HG03095 (cell line): ENCODE measurements around the gene MISP3.

ENCODE experiments used
- ATAC-seq: cut with Tn5 transposase; IDR thresholded peaks from one replicate; pipeline ENCODE4 v1.9.1; 2021; ENCODE audit warnings: moderate library complexity; ENCODE audit not compliant: unreplicated experiment

The MISP3 gene

DNA sequence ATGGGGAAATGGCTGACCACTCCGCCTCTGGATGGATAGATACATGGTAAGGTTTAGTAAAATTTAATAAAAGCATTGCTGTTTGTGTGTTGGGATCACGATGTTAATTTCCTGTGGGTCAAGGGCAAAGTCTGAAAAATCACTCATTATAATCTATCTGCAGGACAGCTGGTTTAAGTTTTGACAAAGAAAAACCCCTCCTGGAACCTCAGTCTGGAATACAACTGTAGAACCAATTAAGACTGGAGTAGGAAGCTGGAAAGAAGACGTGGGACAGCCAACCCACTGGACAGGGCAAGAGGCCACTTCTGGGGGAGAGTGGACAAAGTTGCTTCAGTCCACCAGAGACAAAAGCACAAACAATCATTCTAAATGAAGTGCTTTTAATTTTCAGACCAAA lies 46.6 kb downstream of the MISP3 start:
- ATAC-seq: no peak

DNA sequence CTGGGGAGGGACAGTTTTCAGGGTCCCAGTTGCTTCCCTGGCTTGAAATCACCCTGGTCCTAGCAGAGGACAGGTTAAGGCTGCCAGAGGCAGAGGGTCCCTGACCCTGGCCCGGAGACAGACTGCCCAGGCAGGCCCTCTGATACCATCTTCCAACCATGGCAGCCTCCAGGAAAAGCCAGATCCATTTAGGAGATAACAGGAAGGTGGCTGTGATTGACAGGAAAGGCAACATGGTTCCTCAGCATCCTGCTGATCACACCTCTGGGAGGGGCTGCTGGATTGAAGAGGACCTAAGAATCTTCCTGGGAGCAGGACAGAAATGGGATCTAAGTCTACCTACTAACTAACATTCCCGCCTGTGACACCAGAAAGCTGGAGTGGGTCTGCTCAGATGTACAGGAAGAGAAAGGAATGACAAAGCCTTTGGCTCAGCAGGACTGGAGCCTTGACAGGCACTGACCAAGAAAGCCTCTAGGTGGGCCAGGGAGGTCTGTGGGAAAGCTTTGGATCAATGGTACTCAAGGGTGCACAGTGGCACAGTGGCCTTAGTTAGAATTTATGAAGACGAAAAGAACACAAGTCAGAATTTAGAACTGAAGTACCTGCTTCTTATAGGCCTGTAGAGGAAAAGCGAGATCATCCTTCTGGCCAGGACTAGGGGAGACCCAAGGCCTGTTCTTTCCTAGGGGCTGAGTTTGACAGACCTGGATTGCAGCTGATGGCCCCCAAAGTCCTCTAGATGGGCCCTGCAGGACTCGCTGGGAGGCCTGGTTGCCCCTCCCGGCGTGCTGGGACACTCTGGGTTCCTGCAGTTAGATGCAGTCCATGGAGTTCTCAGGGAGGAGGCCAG lies 47.3 kb downstream of the MISP3 start:
- ATAC-seq: no peak

DNA sequence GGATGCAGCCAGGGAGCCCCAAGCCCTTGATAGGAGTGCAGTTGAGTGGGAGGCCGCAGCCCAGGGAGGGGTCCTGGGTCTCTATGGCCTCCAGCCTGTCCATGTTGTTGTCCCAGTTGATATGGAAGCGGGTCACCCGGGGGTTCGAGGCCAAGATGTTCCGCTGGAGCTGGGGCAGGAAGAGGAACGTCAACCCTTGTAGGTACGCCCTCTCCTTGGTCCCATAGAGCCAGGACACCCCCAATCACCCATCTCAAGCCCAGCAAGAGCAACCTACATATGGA lies 47.9 kb downstream of the MISP3 start:
- no peak for ATAC-seq

DNA sequence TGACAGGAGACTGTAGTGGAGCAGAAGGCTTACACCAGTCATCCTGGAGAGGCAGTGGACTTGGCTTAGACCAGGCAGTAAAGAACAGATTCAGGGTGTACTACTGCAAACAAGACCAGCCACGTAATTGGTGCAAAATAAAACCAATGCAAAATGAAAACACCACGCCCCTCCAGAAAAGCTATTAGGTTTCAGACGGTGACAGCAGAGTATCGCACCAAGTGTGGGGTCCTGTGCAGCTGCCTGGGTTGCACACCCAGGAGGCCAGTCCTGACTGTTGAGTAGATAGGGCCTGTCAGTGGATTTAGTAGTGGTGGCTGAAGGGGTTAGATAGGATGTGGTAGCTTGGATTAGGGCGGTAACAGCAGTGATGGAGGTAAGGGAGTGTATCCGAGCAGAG lies 50.3 kb downstream of the MISP3 start:
- ATAC-seq: no peak
